ENCODE results near the gene MTHFSD. TPM values are rescaled to one million over a fixed set of nuclear protein-coding genes. Genes with fewer than 3 reads are reported as not detected.

MTHFSD gene
- total RNA-seq, 2 experiments from 2014 or later: 7.3 to 7.9 TPM

GRCh38 chr16:86515413-86515776 lies 39.6 kb downstream of the MTHFSD start:
- DNase-seq (no peak), ATAC-seq (ENCODE audit: poor library complexity) (no peak)
- Histone ChIP-seq H3K27ac (ENCODE audit: low read depth in 1 of 2, low read length in 2 of 2) (no peak overlapping the region), H3K4me3 (ENCODE audit: low read length) (no peak overlapping the region), H3K36me3 (ENCODE audit: insufficient read depth, low read length) (no peaks in the 10 kb centered on the region), H3K9me3 (ENCODE audit: control insufficient read depth in 1 of 2, insufficient read depth in 1 of 2, low read length in 2 of 2) (peaks cover 0 to 31% of the 10 kb centered on the region in 2 experiments), H3K4me1 (ENCODE audit: insufficient read depth, low read length) (peaks cover 13% of the 10 kb centered on the region), H3K27me3 (ENCODE audit: control insufficient read depth in 1 of 2, insufficient read depth in 2 of 2, low read length in 2 of 2) (peaks cover 71 to 87% of the 10 kb centered on the region in 2 experiments)
- H3K4me1 Mint-ChIP-seq (ENCODE audit: low read depth): peaks cover 25% of the 10 kb centered on the region
- H3K9me3 Mint-ChIP-seq: no peaks in the 10 kb centered on the region
- ChIA-PET CTCF (no interaction called here), POLR2A (no interaction called here)
- no peak overlapping the region for H3K4me3 Mint-ChIP-seq
- peaks cover 77% of the 10 kb centered on the region for H3K27me3 Mint-ChIP-seq
- intact Hi-C loops (cut with DNase I, micrococcal nuclease): loop anchor here in 1 of 2 experiments (10.0 kb wide), 1 partner anchor 691 kb away; no protein-coding TSS in a partner anchor
- H3K27ac Mint-ChIP-seq: no peak overlapping the region
- TF ChIP-seq, protein P1, sequence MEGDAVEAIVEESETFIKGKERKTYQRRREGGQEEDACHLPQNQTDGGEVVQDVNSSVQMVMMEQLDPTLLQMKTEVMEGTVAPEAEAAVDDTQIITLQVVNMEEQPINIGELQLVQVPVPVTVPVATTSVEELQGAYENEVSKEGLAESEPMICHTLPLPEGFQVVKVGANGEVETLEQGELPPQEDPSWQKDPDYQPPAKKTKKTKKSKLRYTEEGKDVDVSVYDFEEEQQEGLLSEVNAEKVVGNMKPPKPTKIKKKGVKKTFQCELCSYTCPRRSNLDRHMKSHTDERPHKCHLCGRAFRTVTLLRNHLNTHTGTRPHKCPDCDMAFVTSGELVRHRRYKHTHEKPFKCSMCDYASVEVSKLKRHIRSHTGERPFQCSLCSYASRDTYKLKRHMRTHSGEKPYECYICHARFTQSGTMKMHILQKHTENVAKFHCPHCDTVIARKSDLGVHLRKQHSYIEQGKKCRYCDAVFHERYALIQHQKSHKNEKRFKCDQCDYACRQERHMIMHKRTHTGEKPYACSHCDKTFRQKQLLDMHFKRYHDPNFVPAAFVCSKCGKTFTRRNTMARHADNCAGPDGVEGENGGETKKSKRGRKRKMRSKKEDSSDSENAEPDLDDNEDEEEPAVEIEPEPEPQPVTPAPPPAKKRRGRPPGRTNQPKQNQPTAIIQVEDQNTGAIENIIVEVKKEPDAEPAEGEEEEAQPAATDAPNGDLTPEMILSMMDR (IDR thresholded peaks at IDR 0.05): no peak
- no peaks in the 10 kb centered on the region for H3K36me3 Mint-ChIP-seq (ENCODE audit: low read depth)

DNA sequence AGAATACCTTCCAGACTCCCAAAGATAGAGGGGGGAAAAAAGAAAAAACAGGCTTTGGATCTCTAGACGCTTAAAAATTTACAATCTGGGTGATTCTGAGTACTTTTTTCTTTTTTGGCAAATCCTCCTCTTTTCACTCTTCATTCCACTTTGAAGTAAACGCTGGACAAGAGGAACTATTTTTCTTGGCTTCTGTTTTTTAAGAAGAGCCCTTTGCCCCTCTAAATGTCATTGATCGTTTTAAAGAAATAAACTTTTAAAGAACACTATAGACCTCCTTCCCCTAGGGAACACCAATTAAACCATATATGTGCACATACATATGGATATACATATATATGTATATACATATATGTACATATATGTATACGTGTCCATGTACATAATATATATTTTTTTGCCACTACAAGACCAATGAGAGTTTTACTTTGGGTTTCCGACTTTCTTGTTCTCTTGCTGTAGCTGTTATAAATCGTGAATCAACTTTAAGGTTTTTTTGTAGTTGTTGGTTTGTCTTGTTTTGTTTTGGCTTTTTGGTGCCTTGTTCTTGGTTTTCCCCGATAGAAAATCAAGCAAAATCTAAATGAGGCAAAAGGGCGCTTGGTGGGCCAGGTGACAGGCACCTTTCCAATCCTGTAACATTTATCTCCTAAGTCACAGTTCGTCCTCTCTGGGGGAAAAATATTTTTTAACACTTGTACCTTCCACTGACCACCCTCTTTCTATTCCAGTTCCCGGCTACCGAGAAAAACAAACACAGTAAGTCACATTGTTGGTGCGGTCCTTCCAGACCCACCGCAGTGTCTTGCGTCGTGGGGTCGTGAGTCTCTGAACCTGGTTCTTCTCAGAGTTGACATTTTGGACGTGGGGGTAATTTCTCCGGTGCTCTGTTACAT lies 40.3 kb downstream of the MTHFSD start:
- H3K4me3 ChIP-seq (ENCODE audit: low read length): no peak overlapping the region
- H3K27ac ChIP-seq (ENCODE audit: low read depth in 1 of 2, low read length in 2 of 2): no peak overlapping the region
- CTCF ChIA-PET: no interaction called here
- Mint-ChIP-seq H3K27ac (no peak overlapping the region), H3K27me3 (peaks cover 71% of the 10 kb centered on the region), H3K4me1 (ENCODE audit: low read depth) (peaks cover 20% of the 10 kb centered on the region), H3K4me3 (no peak overlapping the region), H3K9me3 (no peaks in the 10 kb centered on the region), H3K36me3 (ENCODE audit: low read depth) (no peaks in the 10 kb centered on the region)
- H3K36me3 ChIP-seq (ENCODE audit: insufficient read depth, low read length): no peaks in the 10 kb centered on the region
- H3K4me1 ChIP-seq (ENCODE audit: insufficient read depth, low read length): peaks cover 10% of the 10 kb centered on the region
- no peak for DNase-seq
- TF ChIP-seq, protein P1 (IDR thresholded peaks at IDR 0.05): no peak
- peaks cover 0 to 29% of the 10 kb centered on the region in 2 experiments for H3K9me3 ChIP-seq (ENCODE audit: control insufficient read depth in 1 of 2, insufficient read depth in 1 of 2, low read length in 2 of 2)
- intact Hi-C loops (cut with DNase I, micrococcal nuclease): loop anchor here in 1 of 2 experiments (10.0 kb wide), 1 partner anchor 690 kb away; no protein-coding TSS in a partner anchor
- POLR2A ChIA-PET: no interaction called here
- no peak for ATAC-seq (ENCODE audit: poor library complexity)
- H3K27me3 ChIP-seq (ENCODE audit: control insufficient read depth in 1 of 2, insufficient read depth in 2 of 2, low read length in 2 of 2): peaks cover 74 to 83% of the 10 kb centered on the region in 2 experiments

- Mint-ChIP-seq H3K9me3 (no peaks in the 10 kb centered on the region), H3K36me3 (ENCODE audit: low read depth) (no peaks in the 10 kb centered on the region), H3K27ac (no peak overlapping the region), H3K4me3 (no peak overlapping the region), H3K27me3 (peaks cover 67% of the 10 kb centered on the region), H3K4me1 (ENCODE audit: low read depth) (peaks cover 23% of the 10 kb centered on the region)
- POLR2A ChIA-PET: no interaction called here
- ATAC-seq (ENCODE audit: poor library complexity) (no peak), DNase-seq (no peak)
- H3K4me1 ChIP-seq (ENCODE audit: insufficient read depth, low read length): peaks cover 16% of the 10 kb centered on the region
- intact Hi-C loops (cut with DNase I, micrococcal nuclease): loop anchor here in 1 of 2 experiments (10.0 kb wide), 1 partner anchor 689 kb away; no protein-coding TSS in a partner anchor
- no peak overlapping the region for H3K4me3 ChIP-seq (ENCODE audit: low read length)
- TF ChIP-seq, protein P1 (IDR thresholded peaks at IDR 0.05): no peak
- CTCF ChIA-PET: no interaction called here
- peaks cover 0 to 24% of the 10 kb centered on the region in 2 experiments for H3K9me3 ChIP-seq (ENCODE audit: control insufficient read depth in 1 of 2, insufficient read depth in 1 of 2, low read length in 2 of 2)
- no peaks in the 10 kb centered on the region for H3K36me3 ChIP-seq (ENCODE audit: insufficient read depth, low read length)
- peaks cover 72 to 77% of the 10 kb centered on the region in 2 experiments for H3K27me3 ChIP-seq (ENCODE audit: control insufficient read depth in 1 of 2, insufficient read depth in 2 of 2, low read length in 2 of 2)
- no peak overlapping the region for H3K27ac ChIP-seq (ENCODE audit: low read depth in 1 of 2, low read length in 2 of 2)
These were observed 41.4 kb downstream of the MTHFSD start for GRCh38 chr16:86513471-86514277.
